Endometrial microvascular endothelial cells (primary cell): ENCODE measurements around the gene TRERF1. TPM values are rescaled to one million over a fixed set of nuclear protein-coding genes. Genes with fewer than 3 reads are reported as not detected.

Experiments used
- in situ Hi-C: cut with HindIII; loops from 2 replicates; pipeline ENCODE4 v1.10.0; 2017; ENCODE audit warnings: low sequenced_read_pairs, low pct_unique_long_range_greater_than_20kb; ENCODE audit errors: inconsistent ontology term
- total RNA-seq: library from RNA; depleted of rRNA; stranded (reverse); fragments of >200 nt; gene quantifications from one replicate; pipeline ENCODE4 v1.2.3, GENCODE V29; 2015; ENCODE audit errors: inconsistent ontology term

Gene TRERF1
- total RNA-seq, 1 donor from 2014 or later = 0.09 TPM

DNA sequence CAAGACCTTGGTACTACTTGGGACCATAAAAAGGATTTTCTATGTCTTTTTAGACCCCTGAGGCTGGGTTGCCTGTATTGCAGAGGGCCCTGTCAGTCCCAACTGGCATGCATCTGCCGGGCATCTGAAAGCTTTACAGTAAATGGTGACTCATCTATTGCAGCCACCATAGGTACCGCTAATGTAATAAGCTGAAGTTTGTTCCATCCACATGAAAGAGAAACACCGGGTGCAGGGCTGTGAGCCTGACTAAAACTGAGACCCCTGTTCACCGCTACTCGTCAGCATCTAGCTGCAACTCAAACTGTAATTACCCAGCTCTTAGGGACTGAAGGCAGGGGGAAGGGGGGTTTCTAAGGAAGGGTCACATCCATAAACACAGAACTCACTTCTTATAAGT is 49.5 kb downstream of the TRERF1 start:
- in situ Hi-C loops = no loop called here

DNA sequence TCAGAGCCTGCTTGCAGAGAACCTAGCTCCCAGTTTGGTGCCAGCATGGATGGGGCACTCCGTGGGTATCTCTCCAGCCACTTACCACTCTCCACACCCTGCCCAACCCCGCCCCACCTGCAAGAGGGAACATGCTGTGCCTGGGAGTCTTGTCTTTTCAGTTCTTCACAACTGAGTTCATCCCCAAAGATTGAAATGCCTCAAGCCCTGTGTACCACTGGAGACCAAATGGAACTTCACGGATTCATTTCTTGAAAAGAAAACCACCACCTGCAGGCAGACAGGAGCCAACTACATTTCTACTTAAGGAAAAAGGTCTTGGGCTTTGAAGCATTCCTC is 50.1 kb downstream of the TRERF1 start:
- in situ Hi-C loops = no loop called here

DNA sequence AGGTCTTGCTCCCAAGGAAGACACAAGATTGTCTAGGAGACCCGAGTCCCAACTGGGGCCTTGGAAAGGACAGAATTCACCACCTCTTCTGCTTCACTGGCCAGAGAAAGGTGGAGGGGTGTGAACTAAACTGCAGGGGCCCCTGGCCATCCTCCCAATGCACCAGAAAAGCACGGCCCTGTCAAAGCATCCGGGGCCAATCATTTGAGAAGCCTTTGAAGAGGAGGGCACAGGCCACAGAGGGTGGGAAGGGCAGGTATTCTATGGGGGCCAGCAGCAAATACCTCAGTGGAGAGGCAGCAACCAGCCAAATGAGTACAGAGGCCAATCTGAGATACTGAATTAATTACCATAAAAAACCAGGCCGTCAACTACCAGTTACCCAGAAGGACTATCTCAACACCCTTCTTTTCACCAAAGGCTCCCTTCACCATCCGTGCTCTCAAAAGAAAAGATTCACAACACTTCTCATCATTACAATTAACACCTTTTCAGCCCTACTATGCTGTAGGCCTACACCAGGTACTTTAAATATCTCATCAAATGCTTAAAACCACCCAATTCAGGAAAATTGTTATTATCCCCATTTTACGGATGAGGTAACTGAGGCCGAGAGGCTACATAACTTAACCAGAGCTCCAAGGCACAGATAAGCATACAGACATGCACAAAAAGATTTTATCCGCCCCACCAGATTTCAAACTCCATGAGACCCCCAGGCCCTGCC is 50.7 kb downstream of the TRERF1 start:
- in situ Hi-C loops = no loop called here

DNA sequence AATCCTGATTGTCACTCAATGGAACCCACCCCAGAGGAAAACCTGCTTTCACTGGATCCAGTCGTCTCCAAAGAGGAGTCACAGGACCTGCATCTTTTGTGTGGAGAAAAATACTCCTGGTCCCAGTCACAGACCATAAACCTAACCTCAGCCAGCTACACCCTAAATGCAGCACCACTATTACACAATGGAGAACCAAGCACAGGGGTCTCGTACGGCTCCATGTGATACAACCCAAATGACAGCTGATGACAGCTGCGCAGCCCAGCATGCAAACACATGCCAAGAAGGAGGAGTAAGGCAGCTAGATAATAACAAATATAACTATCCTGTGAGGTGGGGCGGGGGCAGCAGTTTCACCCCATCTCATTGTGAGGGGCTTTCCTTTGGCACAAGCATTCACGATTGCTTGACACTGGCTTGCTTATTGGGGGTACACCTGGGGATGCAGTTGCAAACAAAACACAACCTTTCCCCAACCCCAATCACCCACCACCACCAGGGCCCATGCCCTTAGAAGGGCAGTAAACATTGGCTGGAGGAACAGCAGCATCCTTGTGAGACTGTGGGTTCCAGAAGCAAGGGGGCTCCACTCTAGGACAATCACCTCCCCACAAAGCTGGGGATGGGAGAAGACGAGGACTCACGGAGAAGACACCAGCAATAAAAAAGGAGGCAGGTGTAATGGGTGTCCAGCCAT is 51.5 kb downstream of the TRERF1 start:
- in situ Hi-C loops = no loop called here

DNA sequence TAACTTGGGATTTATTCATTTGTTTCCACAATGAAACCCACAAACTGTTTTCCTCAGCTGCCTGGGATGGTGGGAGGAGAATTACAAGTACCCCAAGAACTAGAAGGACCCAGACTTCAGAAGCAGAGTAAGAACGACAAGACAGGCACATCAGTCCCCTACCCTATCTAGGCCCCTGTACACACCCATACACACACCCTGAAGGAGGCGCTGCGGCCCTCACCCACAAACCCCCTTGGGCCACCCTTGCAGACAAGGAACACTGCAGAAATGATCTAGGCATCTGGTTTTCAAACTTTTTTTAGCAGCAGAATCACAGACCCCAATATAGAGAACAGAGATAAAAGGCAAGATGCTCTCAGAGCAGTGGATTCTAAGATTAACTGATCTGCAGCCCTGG is 55.0 kb downstream of the TRERF1 start:
- in situ Hi-C loops = no loop called here

DNA sequence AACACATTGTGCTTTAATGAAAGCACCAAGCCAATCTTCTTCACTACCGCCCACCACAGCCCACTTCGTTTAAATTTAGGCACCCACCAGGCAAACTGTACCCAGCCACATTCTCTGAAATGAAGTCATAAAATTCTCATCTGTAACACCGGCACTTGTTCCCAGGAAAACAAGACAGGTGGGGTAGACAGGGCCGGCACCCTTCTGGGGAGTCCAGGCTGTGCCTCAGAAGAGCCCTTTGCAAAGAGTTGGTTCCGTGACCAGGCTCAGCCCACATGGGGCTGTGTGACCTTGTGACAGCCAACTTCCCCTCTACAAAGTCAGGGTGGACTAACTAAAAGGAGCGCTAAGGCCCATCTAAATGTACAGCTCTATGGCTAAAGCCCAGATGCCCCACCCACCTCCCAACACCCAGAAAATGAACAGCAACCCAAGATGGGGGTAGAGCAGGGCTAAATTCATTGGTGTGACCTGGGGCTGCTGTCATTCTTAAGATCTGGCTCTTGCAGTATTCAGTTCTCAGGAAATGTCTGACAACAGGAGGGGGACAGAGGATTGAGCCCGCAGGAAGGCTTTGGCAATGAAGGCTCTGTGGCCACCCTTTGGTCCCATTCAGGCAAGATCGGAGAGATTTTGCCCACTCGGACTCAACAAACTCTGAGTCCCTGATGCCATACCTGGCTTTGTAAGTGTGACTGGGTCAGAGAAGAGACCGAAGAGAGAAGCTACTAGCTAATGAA is 56.7 kb downstream of the TRERF1 start:
- in situ Hi-C loops = no loop called here

DNA sequence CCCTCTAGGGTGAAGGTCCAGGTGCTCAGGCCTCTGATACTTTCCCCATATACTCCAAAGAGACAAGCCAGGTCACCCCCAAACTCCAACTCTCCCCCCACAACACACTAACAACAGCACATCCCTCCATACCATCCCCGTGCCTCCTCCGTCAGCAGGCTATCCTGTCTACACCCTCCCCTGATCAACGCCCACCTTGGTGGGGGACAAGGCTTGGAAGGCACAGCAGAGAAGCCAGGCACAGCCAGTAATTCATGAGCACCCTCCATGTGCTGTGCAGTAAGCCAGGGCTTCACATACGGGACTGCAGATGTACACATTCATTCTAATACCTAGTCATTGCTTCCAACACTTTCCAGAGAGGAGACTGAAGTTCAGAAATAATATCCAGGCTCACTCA is 57.6 kb downstream of the TRERF1 start:
- in situ Hi-C loops = no loop called here

DNA sequence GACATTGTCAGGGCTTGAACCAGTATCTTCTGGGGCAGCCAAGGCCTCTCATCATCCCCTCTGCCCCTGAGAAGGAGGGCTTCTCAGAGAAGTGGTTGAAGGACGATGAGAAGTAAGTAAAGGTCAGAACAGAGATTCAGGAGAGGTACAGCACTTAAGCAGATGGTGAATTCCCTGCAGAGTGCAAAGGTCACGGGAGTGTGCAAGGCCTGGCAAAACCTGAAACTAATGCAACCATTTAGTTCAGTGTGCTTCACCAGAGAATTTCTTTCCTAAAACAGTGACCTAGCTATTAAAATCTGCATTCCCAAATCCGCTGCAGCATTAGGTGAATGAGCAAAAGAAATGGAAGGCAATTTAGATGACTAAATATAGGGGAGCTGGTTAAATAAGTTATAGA is 58.4 kb downstream of the TRERF1 start:
- in situ Hi-C loops = no loop called here

DNA sequence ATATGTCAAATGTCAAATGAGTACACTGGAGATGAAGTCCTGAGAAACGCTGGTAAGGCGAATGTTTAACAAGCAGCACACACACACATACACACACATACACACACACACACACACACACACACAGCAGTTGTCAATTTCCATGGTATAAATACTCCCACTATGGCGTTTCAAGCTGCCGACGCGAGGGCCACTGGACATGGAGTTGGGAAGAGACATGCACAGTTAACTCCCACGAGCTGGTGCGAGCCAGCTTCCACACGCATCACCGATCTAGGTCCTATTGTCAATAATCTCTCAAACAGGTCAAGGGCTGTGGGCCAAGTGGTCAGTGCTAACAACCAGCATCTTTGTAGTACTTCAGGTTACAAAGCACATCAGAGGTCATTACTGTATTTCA is 58.9 kb downstream of the TRERF1 start:
- in situ Hi-C loops = no loop called here

DNA sequence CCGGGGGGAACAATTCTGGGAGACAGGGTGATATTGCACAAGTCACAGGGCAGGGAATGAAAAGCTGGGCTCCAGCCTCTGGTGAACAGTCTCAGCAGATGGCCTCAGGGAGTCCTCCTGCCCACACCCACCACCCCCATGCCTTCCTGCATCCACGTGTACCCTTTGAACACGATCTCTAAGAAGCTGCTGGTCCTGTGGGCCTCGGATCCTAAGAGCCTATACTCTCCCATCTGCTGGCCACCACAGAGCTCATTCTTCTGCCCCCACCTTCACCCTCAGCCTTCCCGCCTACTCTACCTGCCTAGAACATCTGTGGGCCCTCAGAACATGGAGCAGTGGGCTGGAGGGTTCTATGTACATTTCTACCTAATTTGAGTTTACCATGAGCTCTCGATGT is 60.3 kb downstream of the TRERF1 start:
- in situ Hi-C loops = no loop called here

DNA sequence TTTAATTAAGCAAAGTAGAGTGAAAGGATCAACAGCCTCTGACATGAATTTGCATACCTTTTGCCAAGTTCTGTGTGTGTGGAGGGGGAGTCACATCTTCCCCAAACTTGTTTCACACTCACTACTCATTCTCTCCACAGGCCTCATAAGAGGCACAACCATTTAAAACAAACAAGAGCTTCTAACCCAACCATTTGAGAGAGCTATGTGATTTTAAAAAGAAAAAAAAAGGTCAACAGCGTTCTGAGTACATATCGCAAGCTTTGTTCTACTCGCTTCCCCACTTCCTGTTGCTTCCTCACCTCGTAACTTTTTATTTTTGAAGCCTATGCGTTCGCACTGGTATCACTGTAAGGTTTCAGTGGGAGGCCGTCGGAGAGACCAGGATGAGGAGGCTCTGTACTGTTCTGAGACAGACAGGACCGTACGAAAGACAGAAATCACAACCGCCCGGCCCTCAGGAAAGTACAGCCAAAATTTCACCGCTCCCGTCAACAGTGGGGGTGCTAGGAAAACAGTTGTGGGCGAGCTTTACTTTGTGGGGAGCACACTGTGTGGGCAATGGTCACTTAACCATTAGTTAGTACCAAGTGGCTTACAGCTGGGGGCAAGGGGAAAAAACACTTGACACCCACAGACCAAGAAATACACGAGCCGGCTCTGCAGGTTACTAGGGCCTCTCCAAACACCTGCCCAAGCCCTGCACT is 61.3 kb downstream of the TRERF1 start:
- in situ Hi-C loops = no loop called here

DNA sequence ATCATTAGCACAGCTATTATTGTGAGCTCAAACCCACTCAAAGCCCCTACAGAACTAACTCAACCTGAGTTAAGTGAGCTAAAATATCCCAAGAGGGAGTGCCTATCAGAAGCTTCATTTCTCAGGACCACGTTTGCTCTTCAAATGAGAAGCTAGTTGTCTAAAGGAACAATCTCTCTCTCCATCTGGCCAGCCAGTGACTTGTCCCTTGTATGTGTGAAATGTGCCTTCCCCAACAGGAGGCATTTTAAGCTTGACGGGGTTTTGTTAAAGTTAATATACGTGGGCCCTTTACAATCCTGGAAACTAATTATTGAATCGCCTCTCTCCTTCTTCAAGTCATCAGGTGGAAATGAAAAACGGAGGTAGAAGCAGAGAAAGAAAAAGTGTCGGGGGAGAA is 62.0 kb downstream of the TRERF1 start:
- in situ Hi-C loops = no loop called here

DNA sequence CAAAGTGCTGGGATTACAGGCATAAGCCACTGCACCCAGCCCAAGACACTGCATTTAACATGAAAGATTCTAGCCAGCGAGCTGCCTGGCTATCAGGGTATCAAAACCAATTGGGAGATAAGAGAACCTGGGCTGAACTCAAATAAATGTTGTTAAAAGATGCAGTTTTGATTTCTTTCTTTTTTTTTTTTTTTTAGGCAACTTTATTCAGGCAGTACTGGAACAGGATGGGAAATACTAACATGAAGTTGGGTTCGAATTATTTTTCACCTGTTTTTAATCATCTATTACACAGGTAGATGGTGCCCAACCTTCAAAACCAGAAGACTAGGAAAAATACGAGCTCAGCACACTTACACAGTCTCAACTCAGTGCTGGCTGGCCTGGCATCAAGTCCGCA is 63.7 kb downstream of the TRERF1 start:
- in situ Hi-C loops = no loop called here

DNA sequence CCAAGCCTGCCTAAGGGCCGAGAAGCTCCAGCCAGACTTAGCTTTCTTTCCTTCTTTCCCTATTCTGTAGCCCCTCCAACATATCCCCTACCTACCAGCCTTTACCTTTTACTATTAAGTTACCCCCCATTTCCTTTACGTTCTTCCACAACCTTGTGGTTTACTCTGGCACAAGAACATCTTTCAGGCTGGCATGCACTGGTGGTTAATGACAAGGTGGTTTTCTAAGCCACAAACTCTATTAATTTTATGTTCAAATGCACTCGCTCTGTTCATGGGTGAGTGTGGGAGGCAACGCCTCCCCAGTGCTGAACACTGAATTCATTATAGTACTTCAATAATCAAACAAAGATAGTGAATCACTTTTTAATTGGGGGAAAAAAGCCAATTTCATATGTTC is 64.4 kb downstream of the TRERF1 start:
- in situ Hi-C loops = no loop called here

DNA sequence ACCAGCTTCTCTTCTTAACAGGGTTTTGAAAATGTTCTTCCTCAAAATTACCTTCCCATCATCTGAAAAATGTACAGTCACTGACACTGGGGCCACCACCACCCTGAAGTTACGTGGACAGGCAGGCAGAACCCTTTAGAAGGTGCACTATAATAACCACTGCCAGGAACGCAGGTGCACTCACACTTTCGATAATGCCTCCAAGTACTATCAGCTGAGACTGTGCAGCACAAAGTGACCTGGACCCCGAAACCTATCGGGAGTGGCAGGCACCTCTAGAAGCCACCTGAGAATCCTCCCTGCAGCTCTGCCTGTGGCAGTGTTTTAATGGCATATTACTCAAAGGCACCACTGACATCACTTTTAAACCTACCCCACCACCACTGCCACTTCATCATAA is 66.4 kb downstream of the TRERF1 start:
- in situ Hi-C loops = no loop called here

DNA sequence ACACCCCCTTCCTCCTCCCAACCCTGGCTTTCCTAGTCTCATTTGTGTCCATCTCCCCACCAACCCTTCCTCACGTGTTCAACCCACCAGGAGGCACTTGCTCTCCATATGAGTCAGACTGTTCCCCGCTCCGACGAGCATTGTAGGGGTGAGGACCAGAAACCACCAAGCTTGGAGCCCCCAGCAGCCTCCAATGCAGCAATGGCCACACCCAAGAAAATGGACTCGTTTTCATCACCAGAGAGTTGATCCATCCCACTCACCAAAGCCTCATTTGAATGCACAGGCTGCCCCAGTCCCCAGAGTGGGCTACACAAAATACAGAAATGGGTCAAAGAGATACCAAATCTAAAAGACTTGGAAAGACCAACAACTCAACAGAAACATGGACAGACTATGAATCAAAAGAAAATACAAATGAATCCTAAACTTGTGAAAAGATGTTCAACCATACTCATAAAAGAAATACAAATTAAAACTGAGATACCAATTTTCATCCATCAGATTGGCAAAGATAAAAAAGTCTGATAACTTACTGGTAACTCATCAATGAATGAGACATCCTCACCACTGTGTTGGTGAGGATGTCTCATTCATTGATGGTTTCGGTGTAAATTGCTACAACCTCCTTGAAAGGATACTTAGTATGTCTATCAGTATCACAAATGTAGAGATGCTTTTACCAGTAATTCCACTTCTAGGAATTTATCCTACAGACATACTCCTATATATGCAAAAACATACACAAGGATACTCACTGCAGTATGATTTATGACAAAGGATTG is 68.1 kb downstream of the TRERF1 start:
- in situ Hi-C loops = no loop called here

DNA sequence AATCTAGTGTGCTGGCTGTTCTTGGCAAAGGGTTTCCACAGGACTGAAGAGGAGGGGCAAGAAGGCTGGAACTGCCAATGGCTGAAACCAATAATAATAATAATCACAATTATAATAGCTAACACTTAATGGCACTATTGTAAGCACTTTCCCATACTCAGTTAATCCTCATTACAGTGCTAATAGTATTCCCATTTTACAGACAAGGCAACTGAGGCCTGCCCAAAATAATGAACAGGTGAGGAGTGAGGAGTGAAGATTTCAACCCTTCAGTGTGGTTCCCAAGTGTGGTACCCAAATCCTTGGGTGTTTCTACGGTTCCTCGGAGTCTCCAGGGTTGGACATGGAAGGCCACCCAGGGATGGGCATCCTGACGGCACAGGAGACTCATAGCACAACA is 69.9 kb downstream of the TRERF1 start:
- in situ Hi-C loops = no loop called here

DNA sequence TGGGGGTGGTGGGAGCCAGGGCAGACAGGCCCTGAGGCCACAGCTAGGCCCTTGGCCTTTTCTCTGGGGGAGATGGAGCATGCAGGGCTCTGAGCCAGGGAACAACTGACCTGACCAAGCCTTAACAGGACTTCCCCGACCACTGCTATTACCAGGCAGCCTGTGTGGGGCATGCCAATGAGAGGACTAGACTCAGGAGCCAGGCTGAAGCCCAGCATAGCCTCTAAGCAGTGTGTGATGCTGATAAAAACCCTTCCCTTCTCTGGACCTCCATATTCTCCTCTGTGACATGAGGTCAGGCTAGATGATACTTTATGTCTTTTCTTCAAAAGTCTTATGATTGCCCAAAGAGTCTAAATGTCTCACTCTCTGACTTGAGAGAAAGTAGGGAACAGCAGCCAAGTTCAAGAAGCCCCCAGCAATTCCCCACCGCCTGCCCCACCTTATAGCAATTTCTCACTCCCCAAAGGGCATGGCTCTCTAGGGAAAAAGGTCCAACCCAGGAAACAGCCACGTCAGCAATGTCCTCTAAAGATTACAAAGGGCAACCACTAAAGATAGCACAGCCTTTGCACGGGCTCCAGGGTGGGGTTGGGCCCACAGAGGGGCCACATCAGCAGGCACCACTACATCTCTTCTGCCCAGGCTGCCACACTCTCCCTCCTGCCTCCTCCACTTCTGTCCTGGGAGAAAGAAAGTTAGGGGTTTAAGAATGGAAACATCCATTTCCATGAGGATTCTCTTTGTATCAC is 71.3 kb downstream of the TRERF1 start:
- in situ Hi-C loops = no loop called here
